HEK293T (cell line): Measurements from ENCODE around the gene ZNF273.

Source experiments
- CTCF ChIA-PET: fragments of 350-600 bp; formaldehyde crosslinking; extraction: SDS; loops from one replicate; lab custom pipeline; 2021; ENCODE audit warnings: antibody characterized with exemption, inconsistent platforms; lab: Yijun Ruan, JAX
- POLR2A ChIA-PET: fragments of 350-600 bp; formaldehyde crosslinking; extraction: SDS; loops from one replicate; lab custom pipeline; 2020; ENCODE audit warnings: antibody characterized with exemption, inconsistent platforms; lab: Yijun Ruan, JAX
- DNase-seq: peaks from one replicate; pipeline ENCODE4 v3.0.0; 2012; ENCODE audit warnings: mixed read lengths; ENCODE audit errors: extremely low spot score
- ARNT ChIP-seq: fragments of 450-650 bp; IDR thresholded peaks from 2 replicates; pipeline ENCODE4 v1.6.1; 2017; ENCODE audit warnings: mild to moderate bottlenecking
- BHLHE40 ChIP-seq: fragments of 450-650 bp; IDR thresholded peaks from 2 replicates; pipeline ENCODE4 v1.6.1; 2016; ENCODE audit warnings: mild to moderate bottlenecking, moderate library complexity, borderline replicate concordance
- CTBP1 ChIP-seq: fragments of 450-650 bp; IDR thresholded peaks from 2 replicates; pipeline ENCODE4 v1.6.1; 2016; ENCODE audit warnings: borderline replicate concordance
- ELF4 ChIP-seq: fragments of 450-650 bp; IDR thresholded peaks from 2 replicates; pipeline ENCODE4 v1.6.1; 2017; ENCODE audit warnings: antibody characterized with exemption
- FOXA1 ChIP-seq: fragments of 450-650 bp; IDR thresholded peaks from 2 replicates; pipeline ENCODE4 v1.6.1; 2016; ENCODE audit warnings: mild to moderate bottlenecking
- FOXK2 ChIP-seq: fragments of 450-650 bp; IDR thresholded peaks from 2 replicates; pipeline ENCODE4 v1.6.1; 2016; ENCODE audit warnings: mild to moderate bottlenecking
- FOXM1 ChIP-seq: fragments of 450-650 bp; IDR thresholded peaks from 2 replicates; pipeline ENCODE4 v1.6.1; 2017; ENCODE audit warnings: mild to moderate bottlenecking, borderline replicate concordance
- HDGF ChIP-seq: fragments of 450-650 bp; IDR thresholded peaks from 2 replicates; pipeline ENCODE4 v1.6.1; 2017; ENCODE audit warnings: antibody characterized with exemption, borderline replicate concordance
- L3MBTL2 ChIP-seq: fragments of 450-650 bp; conservative IDR thresholded peaks from 2 replicates; pipeline ENCODE4 v1.6.1; 2016; ENCODE audit warnings: mild to moderate bottlenecking
- LEF1 ChIP-seq: fragments of 450-650 bp; IDR thresholded peaks from 2 replicates; pipeline ENCODE4 v1.6.1; 2017; ENCODE audit warnings: mild to moderate bottlenecking, borderline replicate concordance
- NFRKB ChIP-seq: fragments of 450-650 bp; IDR thresholded peaks from 2 replicates; pipeline ENCODE4 v1.6.1; 2016; ENCODE audit warnings: mild to moderate bottlenecking, moderate library complexity
- SP1 ChIP-seq: fragments of 450-650 bp; IDR thresholded peaks from 2 replicates; pipeline ENCODE4 v1.6.1; 2017
- SUZ12 ChIP-seq: fragments of 450-650 bp; IDR thresholded peaks from 2 replicates; pipeline ENCODE4 v1.6.1; 2016; ENCODE audit warnings: mild to moderate bottlenecking
- TARDBP ChIP-seq: fragments of 450-650 bp; IDR thresholded peaks from 2 replicates; pipeline ENCODE4 v1.6.1; 2016
- ZNF384 ChIP-seq: fragments of 450-650 bp; IDR thresholded peaks from 2 replicates; pipeline ENCODE4 v1.6.1; 2016
- TF ChIP-seq, protein P1 (sequence below): fragments of 450-650 bp; IDR thresholded peaks from 2 replicates; pipeline ENCODE4 v1.6.1; 2016

Gene ZNF273

GRCh38 chr7:64959072-64959747 is 56.1 kb downstream of the ZNF273 start:
- POLR2A ChIA-PET = no interaction called here
- CTCF ChIA-PET = no interaction called here
- TF ChIP-seq SUZ12 = no peak
- no peak for TF ChIP-seq ZNF384
- TF ChIP-seq LEF1 = no peak
- no peak for TF ChIP-seq BHLHE40
- TF ChIP-seq CTBP1 = no peak
- no peak for TF ChIP-seq SP1
- no peak for TF ChIP-seq TARDBP
- TF ChIP-seq FOXA1 = no peak
- TF ChIP-seq NFRKB = no peak
- TF ChIP-seq HDGF = no peak
- no peak for TF ChIP-seq ARNT
- no peak for TF ChIP-seq FOXK2
- DNase-seq = no peak

- TF ChIP-seq FOXM1 (no peak), TARDBP (no peak), L3MBTL2 (no peak), FOXA1 (no peak), NFRKB (no peak), CTBP1 (no peak), FOXK2 (no peak), ARNT (no peak), ELF4 (no peak), LEF1 (no peak), HDGF (no peak), SUZ12 (no peak), ZNF384 (no peak), SP1 (no peak), BHLHE40 (no peak)
- TF ChIP-seq, protein P1, sequence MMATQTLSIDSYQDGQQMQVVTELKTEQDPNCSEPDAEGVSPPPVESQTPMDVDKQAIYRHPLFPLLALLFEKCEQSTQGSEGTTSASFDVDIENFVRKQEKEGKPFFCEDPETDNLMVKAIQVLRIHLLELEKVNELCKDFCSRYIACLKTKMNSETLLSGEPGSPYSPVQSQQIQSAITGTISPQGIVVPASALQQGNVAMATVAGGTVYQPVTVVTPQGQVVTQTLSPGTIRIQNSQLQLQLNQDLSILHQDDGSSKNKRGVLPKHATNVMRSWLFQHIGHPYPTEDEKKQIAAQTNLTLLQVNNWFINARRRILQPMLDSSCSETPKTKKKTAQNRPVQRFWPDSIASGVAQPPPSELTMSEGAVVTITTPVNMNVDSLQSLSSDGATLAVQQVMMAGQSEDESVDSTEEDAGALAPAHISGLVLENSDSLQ = no peak
- POLR2A ChIA-PET = no interaction called here
- CTCF ChIA-PET = no interaction called here
- no peak for DNase-seq
Observed at GRCh38 chr7:64965594-64965993, 62.5 kb downstream of the ZNF273 start.

DNA sequence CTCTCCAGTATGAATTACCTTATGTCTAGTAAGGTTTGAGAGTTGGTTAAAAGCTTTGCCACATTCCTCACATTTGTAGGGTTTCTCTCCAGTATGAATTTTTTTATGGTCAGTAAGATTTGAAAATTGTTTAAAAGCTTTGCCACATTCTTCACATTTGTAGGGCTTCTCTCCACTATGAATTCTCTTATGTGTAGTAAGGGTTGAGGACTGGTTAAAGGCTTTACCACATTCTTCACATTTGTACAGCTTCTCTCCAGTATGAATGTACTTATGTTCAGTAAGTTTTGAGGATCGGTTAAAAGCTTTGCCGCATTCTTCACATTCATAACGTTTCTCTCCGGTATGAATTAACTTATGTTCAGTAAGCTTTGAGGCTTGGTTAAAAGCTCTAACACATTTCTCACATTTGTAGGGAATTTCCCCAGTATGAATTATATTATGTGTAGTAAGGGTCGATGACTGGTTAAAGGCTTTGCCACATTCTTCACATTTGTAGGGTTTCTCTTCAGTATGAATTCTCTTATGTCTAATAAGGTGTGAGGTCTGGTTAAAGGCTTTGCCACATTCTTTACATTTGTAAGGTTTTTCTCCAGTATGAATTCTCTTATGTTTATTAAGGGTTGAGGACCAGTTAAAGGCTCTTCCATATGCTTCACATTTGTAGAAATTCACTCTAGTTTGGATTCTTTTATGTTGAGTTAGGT is 75.6 kb downstream of the ZNF273 start:
- ChIA-PET CTCF (no interaction called here), POLR2A (no interaction called here)

More for the DNA sequence above, 75.6 kb downstream of the ZNF273 start:
- TF ChIP-seq HDGF (no peak), SUZ12 (no peak), TARDBP (no peak), ELF4 (no peak), CTBP1 (no peak), L3MBTL2 (no peak), NFRKB (no peak), ZNF384 (no peak), BHLHE40 (no peak), FOXM1 (no peak), LEF1 (no peak), ARNT (no peak), SP1 (no peak), FOXK2 (no peak), FOXA1 (no peak)
- TF ChIP-seq, protein P1 = no peak
- no peak for DNase-seq
